NCI-H510A (cell line): ENCODE results near the gene GALNT16.
"Not testable (repeated sequence)": the region's sequence is repeated elsewhere in the genome, so short reads cannot be mapped to it uniquely, and the experiment has no call there.

Source experiments
- DNase-seq: peaks from one replicate; lab custom pipeline; 2025; lab: John Stamatoyannopoulos, UW

Gene GALNT16

GRCh38 chr14:69363055-69363454, 103.1 kb downstream of the GALNT16 start:
- no peak for DNase-seq

- DNase-seq: no peak
These were observed 104.0 kb downstream of the GALNT16 start for GRCh38 chr14:69363964-69364363.

GRCh38 chr14:69364378-69364777, 104.4 kb downstream of the GALNT16 start:
- no peak for DNase-seq

- DNase-seq: no peak
These were observed 106.1 kb downstream of the GALNT16 start for GRCh38 chr14:69366069-69366468.

- no peak for DNase-seq
These were observed 106.8 kb downstream of the GALNT16 start for GRCh38 chr14:69366761-69367160.

- DNase-seq: no peak
These were observed 108.4 kb downstream of the GALNT16 start for GRCh38 chr14:69368381-69368780.

- DNase-seq: no peak
These were observed 110.1 kb downstream of the GALNT16 start for GRCh38 chr14:69370061-69370460.

- DNase-seq: no peak
These were observed 112.2 kb downstream of the GALNT16 start for GRCh38 chr14:69372146-69372545.

- DNase-seq: no peak
These were observed 113.1 kb downstream of the GALNT16 start for GRCh38 chr14:69373104-69373503.

- DNase-seq: no peak
These were observed 114.3 kb downstream of the GALNT16 start for GRCh38 chr14:69374235-69374634.

- DNase-seq: no peak
These were observed 115.2 kb downstream of the GALNT16 start for GRCh38 chr14:69375182-69375581.

- no peak for DNase-seq
These were observed 115.8 kb downstream of the GALNT16 start for GRCh38 chr14:69375722-69376121.

GRCh38 chr14:69376439-69376838, 116.5 kb downstream of the GALNT16 start:
- DNase-seq: no peak

- no peak for DNase-seq
These were observed 118.3 kb downstream of the GALNT16 start for GRCh38 chr14:69378274-69378673.

- DNase-seq: no peak
These were observed 127.4 kb downstream of the GALNT16 start for GRCh38 chr14:69387311-69387710.

- not testable (repeated sequence) for DNase-seq
These were observed 131.4 kb downstream of the GALNT16 start for GRCh38 chr14:69391400-69391799.

- no peak for DNase-seq
These were observed 132.5 kb downstream of the GALNT16 start for GRCh38 chr14:69392481-69392880.

- no peak for DNase-seq
These were observed 136.0 kb downstream of the GALNT16 start for GRCh38 chr14:69395929-69396328.

- peak; percentile 93 for DNase-seq
These were observed 138.3 kb downstream of the GALNT16 start, which contains the start of the genes ERH and SLC39A9 for GRCh38 chr14:69398053-69398817. TSS of gene ERH (minus strand) at chr14:69398299. CDS start at chr14:69398233, 66 bp downstream. TSS of gene SLC39A9 (plus strand) at chr14:69398692. CDS start at chr14:69399370, 678 bp downstream.

- DNase-seq: no peak
These were observed 138.9 kb downstream of the GALNT16 start for GRCh38 chr14:69398818-69399210.

- DNase-seq: no peak
These were observed 139.8 kb downstream of the GALNT16 start for GRCh38 chr14:69399750-69400149.

GRCh38 chr14:69400154-69400553, 140.2 kb downstream of the GALNT16 start:
- no peak for DNase-seq

GRCh38 chr14:69401841-69402240, 141.9 kb downstream of the GALNT16 start:
- no peak for DNase-seq

- no peak for DNase-seq
These were observed 144.5 kb downstream of the GALNT16 start for GRCh38 chr14:69404478-69404877.
